Mucosa of descending colon (tissue), 3 donors: ENCODE data around the gene TIGD1. TPM values are rescaled to one million over a fixed set of nuclear protein-coding genes. Genes with fewer than 3 reads are reported as not detected.

Source experiments
- ATAC-seq: fragments of 200-7000 bp; cut with Tn5 transposase; one replicate; pipeline ENCODE4 v1.9.1; 2020; ENCODE audit warnings: mild to moderate bottlenecking, moderate library complexity
- DNase-seq, 3 donors: peaks; one replicate each; pipeline ENCODE4 v3.0.0-alpha.2; 2020
- H3K36me3 ChIP-seq: fragments of 200-600 bp; one replicate; pipeline ENCODE4 v1.8.0; 2021; ENCODE audit warnings: low read depth, mild to moderate bottlenecking
- H3K4me1 ChIP-seq: fragments of 200-600 bp; one replicate; pipeline ENCODE4 v1.8.0; 2021; ENCODE audit warnings: low read depth, mild to moderate bottlenecking
- H3K4me3 ChIP-seq: fragments of 200-600 bp; one replicate; pipeline ENCODE4 v1.8.0; 2021; ENCODE audit warnings: mild to moderate bottlenecking
- H3K9me3 ChIP-seq: fragments of 200-600 bp; one replicate; pipeline ENCODE4 v1.8.0; 2021; ENCODE audit warnings: mild to moderate bottlenecking
- CTCF ChIP-seq: fragments of 200-600 bp; IDR thresholded peaks from one replicate; pipeline ENCODE4 v1.8.0; 2022; ENCODE audit warnings: antibody characterized with exemption, mild to moderate bottlenecking
- intact Hi-C, 2 donors: fragments of 100-400 bp; cut with DNase I in 1 of 2; cut with micrococcal nuclease in 1 of 2; formaldehyde crosslinking; loops; one replicate each; pipeline versions ENCODE4 v1.11.0 to v1.11.1; 2022; cut with DNase I, micrococcal nuclease
- total RNA-seq, 3 donors: library from RNA; stranded (reverse); fragmentation: NEBNext Ultra II Directional in 2 of 3; extraction: Animal tissue kit (Norgen Biotek cat#: 25700) in 2 of 3; gene quantifications; one replicate each; pipeline versions ENCODE4 v1.2.1 to v1.2.4, GENCODE V29; 2021 to 2023
- donor health status: DM: no; HTN: no; CAD: no; lungs with moderate emphysema.
- donor health status: DM: no; HTN: no; CAD: no.
- donor health status: DM: no; HTN: yes; CAD: no.

The TIGD1 gene
- total RNA-seq, 3 donors from 2014 or later: 4.1 to 5.6 (median 5.4) TPM

GRCh38 chr2:232508251-232508650, 42.1 kb downstream of the TIGD1 start:
- H3K4me3 ChIP-seq: no peak overlapping the region
- DNase-seq (no peak), ATAC-seq (no peak)
- TF ChIP-seq CTCF: no peak
- no peaks in the 10 kb centered on the region for H3K36me3 ChIP-seq
- intact Hi-C loops: no loop called here
- no peaks in the 10 kb centered on the region for H3K9me3 ChIP-seq
- peaks cover 2% of the 10 kb centered on the region for H3K4me1 ChIP-seq

GRCh38 chr2:232506709-232507108, 43.6 kb downstream of the TIGD1 start:
- Histone ChIP-seq H3K4me3 (no peak overlapping the region), H3K4me1 (peaks cover 6% of the 10 kb centered on the region), H3K36me3 (no peaks in the 10 kb centered on the region), H3K9me3 (no peaks in the 10 kb centered on the region)
- no peak for DNase-seq
- no peak for TF ChIP-seq CTCF
- ATAC-seq: no peak
- intact Hi-C loops: no loop called here

GRCh38 chr2:232505856-232506255, 44.5 kb downstream of the TIGD1 start:
- Histone ChIP-seq H3K4me3 (no peak overlapping the region), H3K9me3 (no peaks in the 10 kb centered on the region), H3K4me1 (peaks cover 6% of the 10 kb centered on the region), H3K36me3 (no peaks in the 10 kb centered on the region)
- no peak for ATAC-seq
- DNase-seq: no peak
- intact Hi-C loops: no loop called here
- no peak for TF ChIP-seq CTCF

- intact Hi-C loops: no loop called here
- Histone ChIP-seq H3K36me3 (no peaks in the 10 kb centered on the region), H3K4me3 (no peak overlapping the region), H3K4me1 (peaks cover 6% of the 10 kb centered on the region), H3K9me3 (no peaks in the 10 kb centered on the region)
- TF ChIP-seq CTCF: no peak
- DNase-seq: no peak
- no peak for ATAC-seq
Observed at GRCh38 chr2:232504438-232504837, 45.9 kb downstream of the TIGD1 start.

GRCh38 chr2:232503809-232504323, 46.5 kb downstream of the TIGD1 start:
- DNase-seq (no peak), ATAC-seq (no peak)
- no peak for TF ChIP-seq CTCF
- Histone ChIP-seq H3K4me3 (no peak overlapping the region), H3K9me3 (no peaks in the 10 kb centered on the region), H3K36me3 (no peaks in the 10 kb centered on the region), H3K4me1 (peaks cover 6% of the 10 kb centered on the region)
- intact Hi-C loops: no loop called here
